Mesenchymal stem cell (in vitro differentiated cells and primary cell): ENCODE results near the gene SEMG2.

Experiments
- DNase-seq: peaks from one replicate; pipeline ENCODE4 v3.0.0-alpha.2; 2013
- H2AFZ ChIP-seq: one replicate; pipeline ENCODE4 v1.6.1; 2013; ENCODE audit warnings: low read depth, mild to moderate bottlenecking, control low read depth, inconsistent platforms, low read length, moderate library complexity
- H2AK5ac ChIP-seq: 2 replicates; pipeline ENCODE4 v1.6.1; 2013; ENCODE audit warnings: low read length, moderate library complexity, mild to moderate bottlenecking, inconsistent platforms; ENCODE audit not compliant: severe bottlenecking
- H2BK120ac ChIP-seq: one replicate; pipeline ENCODE4 v1.6.1; 2013; ENCODE audit warnings: low read depth, mild to moderate bottlenecking, inconsistent platforms, low read length, moderate library complexity
- H2BK12ac ChIP-seq, 2 experiments: one replicate each; pipeline ENCODE4 v1.6.1; 2013; ENCODE audit warnings: inconsistent platforms in 2 of 2, low read length in 2 of 2, mild to moderate bottlenecking in 2 of 2, moderate library complexity in 2 of 2, control low read depth in 1 of 2
- H2BK15ac ChIP-seq: one replicate; pipeline ENCODE4 v1.6.1; 2013; ENCODE audit warnings: mild to moderate bottlenecking, low read depth, inconsistent platforms; ENCODE audit not compliant: poor library complexity, severe bottlenecking
- H2BK5ac ChIP-seq: 2 replicates; pipeline ENCODE4 v1.6.1; 2013; ENCODE audit warnings: low read depth, mild to moderate bottlenecking, low read length, control low read depth, inconsistent platforms; ENCODE audit not compliant: poor library complexity, severe bottlenecking
- H3K14ac ChIP-seq, 2 experiments: one replicate each; pipeline ENCODE4 v1.6.1; 2013; ENCODE audit warnings: inconsistent platforms in 2 of 2, low read length in 2 of 2, control low read depth in 1 of 2, mild to moderate bottlenecking in 1 of 2, moderate library complexity in 1 of 2
- H3K18ac ChIP-seq, 2 experiments: one replicate each; pipeline ENCODE4 v1.6.1; 2013; ENCODE audit warnings: inconsistent platforms in 2 of 2, low read length in 2 of 2, control low read depth in 1 of 2, low read depth in 1 of 2, mild to moderate bottlenecking in 1 of 2
- H3K23ac ChIP-seq, 2 experiments: one replicate each; pipeline ENCODE4 v1.6.1; 2013; ENCODE audit warnings: inconsistent platforms in 2 of 2, low read length in 2 of 2, mild to moderate bottlenecking in 2 of 2, moderate library complexity in 2 of 2, control low read depth in 1 of 2
- H3K27ac ChIP-seq: 2 replicates; pipeline ENCODE4 v1.5.1; 2013; ENCODE audit warnings: mild to moderate bottlenecking, moderate library complexity, low read length, control low read depth, inconsistent platforms; ENCODE audit not compliant: poor library complexity, severe bottlenecking
- H3K27me3 ChIP-seq, 2 experiments: 2 replicates each; pipeline versions ENCODE4 v1.6.1 to v1.7.0; 2013; ENCODE audit warnings: low read length in 2 of 2, mild to moderate bottlenecking in 2 of 2, moderate library complexity in 2 of 2, control low read depth in 1 of 2, inconsistent platforms in 1 of 2; ENCODE audit not compliant: control insufficient read depth in 1 of 2, insufficient read depth in 1 of 2
- H3K36me3 ChIP-seq, 2 experiments: 2 replicates each; pipeline versions ENCODE4 v1.6.1 to v1.7.0; 2013; ENCODE audit warnings: low read length in 2 of 2, control low read depth in 1 of 2, inconsistent platforms in 1 of 2, low read depth in 1 of 2, mild to moderate bottlenecking in 1 of 2; ENCODE audit not compliant: insufficient read depth in 2 of 2, control insufficient read depth in 1 of 2
- H3K4ac ChIP-seq, 2 experiments: one replicate each; pipeline ENCODE4 v1.6.1; 2013; ENCODE audit warnings: inconsistent platforms in 2 of 2, low read length in 2 of 2, mild to moderate bottlenecking in 2 of 2, moderate library complexity in 2 of 2, control low read depth in 1 of 2, low read depth in 1 of 2
- H3K4me1 ChIP-seq: 2 replicates; pipeline ENCODE4 v1.6.1; 2013; ENCODE audit warnings: low read depth, low read length, control low read depth; ENCODE audit not compliant: control insufficient read depth, insufficient read depth
- H3K4me2 ChIP-seq: 2 replicates; pipeline ENCODE4 v1.6.1; 2013; ENCODE audit warnings: low read length, mild to moderate bottlenecking, inconsistent platforms; ENCODE audit not compliant: poor library complexity, severe bottlenecking
- H3K4me3 ChIP-seq, 2 experiments: 2 replicates each; pipeline versions ENCODE4 v1.5.1 to v1.7.0; 2013; ENCODE audit warnings: low read length in 2 of 2, mild to moderate bottlenecking in 2 of 2, control low read depth in 1 of 2, low read depth in 1 of 2; ENCODE audit not compliant: insufficient read depth in 1 of 2
- H3K79me1 ChIP-seq: replicated peaks from 2 replicates; pipeline ENCODE4 v1.6.1; 2013; ENCODE audit warnings: mild to moderate bottlenecking, control low read depth, low read length, inconsistent platforms; ENCODE audit not compliant: poor library complexity, severe bottlenecking
- H3K9ac ChIP-seq: 2 replicates; pipeline ENCODE4 v1.7.0; 2013; ENCODE audit warnings: mild to moderate bottlenecking, low read length, moderate library complexity
- H3K9me3 ChIP-seq: 2 replicates; pipeline ENCODE4 v1.7.0; 2013; ENCODE audit warnings: mild to moderate bottlenecking, low read length; ENCODE audit not compliant: control insufficient read depth
- H4K8ac ChIP-seq: one replicate; pipeline ENCODE4 v1.6.1; 2013; ENCODE audit warnings: inconsistent platforms, mild to moderate bottlenecking, low read length, moderate library complexity
- H4K91ac ChIP-seq: one replicate; pipeline ENCODE4 v1.6.1; 2013; ENCODE audit warnings: mild to moderate bottlenecking, low read length, inconsistent platforms
- WGBS: methylation state at CpG from one replicate; pipeline ENCODE4 v1.1.7; 2013; ENCODE audit warnings: mixed read lengths; 5-methylcytosine and 5-hydroxymethylcytosine counted together

The SEMG2 gene

GRCh38 chr20:45193331-45193730 lies 27.8 kb upstream of the SEMG2 start:
- H2BK120ac ChIP-seq, result no peak overlapping the region
- 67% methylated on average over 2 of the region's 2 CpGs for WGBS
- no peak overlapping the region for H3K9ac ChIP-seq
- H3K18ac ChIP-seq, result no peak overlapping the region
- H3K27ac ChIP-seq, result no peak overlapping the region
- H3K4me2 ChIP-seq, result no peak overlapping the region
- no peak overlapping the region for H2BK5ac ChIP-seq
- no peak overlapping the region for H3K4ac ChIP-seq
- H3K9me3 ChIP-seq, result peaks cover 4% of the 10 kb centered on the region
- H2BK15ac ChIP-seq, result no peak overlapping the region
- no peaks in the 10 kb centered on the region for H3K4me1 ChIP-seq
- no peaks in the 10 kb centered on the region for H3K79me1 ChIP-seq
- H3K14ac ChIP-seq, result no peak overlapping the region
- H2AFZ ChIP-seq, result no peak overlapping the region
- H2BK12ac ChIP-seq, result no peak overlapping the region
- H3K36me3 ChIP-seq, result no peaks in the 10 kb centered on the region
- no peak overlapping the region for H4K8ac ChIP-seq
- no peak overlapping the region for H2AK5ac ChIP-seq
- H3K23ac ChIP-seq, result no peak overlapping the region
- no peak overlapping the region for H4K91ac ChIP-seq
- H3K27me3 ChIP-seq, result peaks cover 2 to 40% of the 10 kb centered on the region in 2 experiments
- DNase-seq, result no peak
- no peak overlapping the region for H3K4me3 ChIP-seq

- Histone ChIP-seq H3K9ac (no peak within 1 kb of the TSS), H3K4ac (no peak within 1 kb of the TSS), H2BK5ac (no peak within 1 kb of the TSS), H3K9me3 (peaks cover 10% of the 10 kb centered on the region), H2BK12ac (no peak within 1 kb of the TSS), H2BK120ac (no peak within 1 kb of the TSS), H4K8ac (no peak within 1 kb of the TSS), H3K27me3 (peaks cover 0 to 60% of the 10 kb centered on the region in 2 experiments), H3K79me1 (no peaks in the 10 kb centered on the region), H4K91ac (no peak within 1 kb of the TSS), H3K18ac (no peak within 1 kb of the TSS), H2AK5ac (no peak within 1 kb of the TSS), H2AFZ (no peak within 1 kb of the TSS), H3K27ac (no peak within 1 kb of the TSS), H3K23ac (no peak within 1 kb of the TSS), H3K14ac (no peak within 1 kb of the TSS), H3K4me2 (no peak within 1 kb of the TSS), H3K4me1 (no peaks in the 10 kb centered on the region), H3K4me3 (no peak within 1 kb of the TSS), H2BK15ac (no peak within 1 kb of the TSS), H3K36me3 (no peaks in the 10 kb centered on the region)
- no CpG with 5 or more reads among the region's 1 CpG for WGBS
- no peak for DNase-seq
Measured at GRCh38 chr20:45206725-45207124, 14.4 kb upstream of the SEMG2 start, which contains the start of gene SEMG1. Gene SEMG1, plus strand, starts transcription at chr20:45207033. Its CDS starts 21 bp downstream, at chr20:45207054.

- no peak overlapping the region for H3K4me3 ChIP-seq
- H3K23ac ChIP-seq, result no peak overlapping the region
- no peak overlapping the region for H3K14ac ChIP-seq
- H2BK120ac ChIP-seq, result no peak overlapping the region
- no peaks in the 10 kb centered on the region for H3K36me3 ChIP-seq
- no peak overlapping the region for H3K4me2 ChIP-seq
- no peak overlapping the region for H3K4ac ChIP-seq
- H2BK12ac ChIP-seq, result no peak overlapping the region
- DNase-seq, result no peak
- no peak overlapping the region for H2AK5ac ChIP-seq
- no peak overlapping the region for H2AFZ ChIP-seq
- no peaks in the 10 kb centered on the region for H3K79me1 ChIP-seq
- no peaks in the 10 kb centered on the region for H3K9me3 ChIP-seq
- no peak overlapping the region for H3K27ac ChIP-seq
- H3K18ac ChIP-seq, result no peak overlapping the region
- no CpG with 5 or more reads among the region's 1 CpG for WGBS
- H3K27me3 ChIP-seq, result peaks cover 0 to 56% of the 10 kb centered on the region in 2 experiments
- no peak overlapping the region for H3K9ac ChIP-seq
- no peak overlapping the region for H4K8ac ChIP-seq
- no peak overlapping the region for H2BK5ac ChIP-seq
- no peak overlapping the region for H4K91ac ChIP-seq
- no peaks in the 10 kb centered on the region for H3K4me1 ChIP-seq
- no peak overlapping the region for H2BK15ac ChIP-seq
Measured at GRCh38 chr20:45209924-45210323, 11.2 kb upstream of the SEMG2 start.

GRCh38 chr20:45211569-45212474 lies 9.4 kb upstream of the SEMG2 start:
- Histone ChIP-seq H3K4ac (no peak overlapping the region), H3K79me1 (no peaks in the 10 kb centered on the region), H3K9me3 (no peaks in the 10 kb centered on the region), H3K4me1 (no peaks in the 10 kb centered on the region), H2BK120ac (no peak overlapping the region), H3K4me3 (no peak overlapping the region), H2BK12ac (no peak overlapping the region), H3K23ac (no peak overlapping the region), H3K36me3 (no peaks in the 10 kb centered on the region), H4K8ac (no peak overlapping the region), H2BK15ac (no peak overlapping the region), H3K27ac (no peak overlapping the region), H3K27me3 (peaks cover 0 to 40% of the 10 kb centered on the region in 2 experiments), H2AK5ac (no peak overlapping the region), H2AFZ (no peak overlapping the region), H3K9ac (no peak overlapping the region), H3K14ac (no peak overlapping the region), H3K18ac (no peak overlapping the region), H2BK5ac (no peak overlapping the region), H3K4me2 (no peak overlapping the region), H4K91ac (no peak overlapping the region)
- DNase-seq, result no peak
